WI38 (cell line): ENCODE data around the gene CTAG1A.
"Not testable (repeated sequence)": the region's sequence is repeated elsewhere in the genome, so short reads cannot be mapped to it uniquely, and the experiment has no call there.

Source experiments
- H3K4me3 ChIP-seq: 2 replicates; pipeline ENCODE4 v1.5.1; 2011; ENCODE audit warnings: low read depth, mild to moderate bottlenecking, control low read depth, low read length
- TF ChIP-seq, protein P1 (sequence below): IDR thresholded peaks from 2 replicates; pipeline ENCODE4 v1.5.1; 2012; ENCODE audit warnings: low read depth, mild to moderate bottlenecking, control low read depth, low read length

The CTAG1A gene

DNA sequence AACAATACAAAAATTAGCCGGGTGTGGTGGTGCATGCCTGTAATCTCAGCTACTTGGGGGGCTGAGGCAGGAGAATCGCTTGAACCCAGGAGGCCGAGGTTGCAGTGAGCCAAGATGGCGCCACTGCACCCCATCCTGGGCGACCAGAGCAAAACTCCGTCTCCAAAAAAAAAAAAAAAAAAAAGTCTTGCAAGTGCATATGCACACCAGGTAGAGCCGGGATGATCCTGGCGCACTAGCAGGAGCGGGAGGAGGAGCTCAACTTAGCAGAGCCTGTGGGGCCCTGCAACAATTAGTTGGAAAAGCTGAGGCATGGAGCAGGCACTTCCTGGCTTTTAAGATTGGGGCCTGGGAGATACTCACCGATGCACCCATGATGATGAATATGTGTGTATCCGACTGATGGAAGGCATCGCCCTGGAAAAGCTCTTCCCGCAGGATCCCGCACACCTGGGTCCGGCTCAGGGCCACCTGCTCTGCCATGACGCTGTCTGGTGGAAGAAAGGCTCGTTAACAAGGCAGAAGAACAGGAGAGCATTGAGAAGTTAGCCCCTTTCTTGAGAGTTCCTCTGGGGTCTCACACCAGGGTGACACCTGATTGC, 39.2 kb upstream of the CTAG1A start:
- TF ChIP-seq, protein P1, sequence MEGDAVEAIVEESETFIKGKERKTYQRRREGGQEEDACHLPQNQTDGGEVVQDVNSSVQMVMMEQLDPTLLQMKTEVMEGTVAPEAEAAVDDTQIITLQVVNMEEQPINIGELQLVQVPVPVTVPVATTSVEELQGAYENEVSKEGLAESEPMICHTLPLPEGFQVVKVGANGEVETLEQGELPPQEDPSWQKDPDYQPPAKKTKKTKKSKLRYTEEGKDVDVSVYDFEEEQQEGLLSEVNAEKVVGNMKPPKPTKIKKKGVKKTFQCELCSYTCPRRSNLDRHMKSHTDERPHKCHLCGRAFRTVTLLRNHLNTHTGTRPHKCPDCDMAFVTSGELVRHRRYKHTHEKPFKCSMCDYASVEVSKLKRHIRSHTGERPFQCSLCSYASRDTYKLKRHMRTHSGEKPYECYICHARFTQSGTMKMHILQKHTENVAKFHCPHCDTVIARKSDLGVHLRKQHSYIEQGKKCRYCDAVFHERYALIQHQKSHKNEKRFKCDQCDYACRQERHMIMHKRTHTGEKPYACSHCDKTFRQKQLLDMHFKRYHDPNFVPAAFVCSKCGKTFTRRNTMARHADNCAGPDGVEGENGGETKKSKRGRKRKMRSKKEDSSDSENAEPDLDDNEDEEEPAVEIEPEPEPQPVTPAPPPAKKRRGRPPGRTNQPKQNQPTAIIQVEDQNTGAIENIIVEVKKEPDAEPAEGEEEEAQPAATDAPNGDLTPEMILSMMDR, result no peak
- peak overlapping the region; percentile 78 for H3K4me3 ChIP-seq

DNA sequence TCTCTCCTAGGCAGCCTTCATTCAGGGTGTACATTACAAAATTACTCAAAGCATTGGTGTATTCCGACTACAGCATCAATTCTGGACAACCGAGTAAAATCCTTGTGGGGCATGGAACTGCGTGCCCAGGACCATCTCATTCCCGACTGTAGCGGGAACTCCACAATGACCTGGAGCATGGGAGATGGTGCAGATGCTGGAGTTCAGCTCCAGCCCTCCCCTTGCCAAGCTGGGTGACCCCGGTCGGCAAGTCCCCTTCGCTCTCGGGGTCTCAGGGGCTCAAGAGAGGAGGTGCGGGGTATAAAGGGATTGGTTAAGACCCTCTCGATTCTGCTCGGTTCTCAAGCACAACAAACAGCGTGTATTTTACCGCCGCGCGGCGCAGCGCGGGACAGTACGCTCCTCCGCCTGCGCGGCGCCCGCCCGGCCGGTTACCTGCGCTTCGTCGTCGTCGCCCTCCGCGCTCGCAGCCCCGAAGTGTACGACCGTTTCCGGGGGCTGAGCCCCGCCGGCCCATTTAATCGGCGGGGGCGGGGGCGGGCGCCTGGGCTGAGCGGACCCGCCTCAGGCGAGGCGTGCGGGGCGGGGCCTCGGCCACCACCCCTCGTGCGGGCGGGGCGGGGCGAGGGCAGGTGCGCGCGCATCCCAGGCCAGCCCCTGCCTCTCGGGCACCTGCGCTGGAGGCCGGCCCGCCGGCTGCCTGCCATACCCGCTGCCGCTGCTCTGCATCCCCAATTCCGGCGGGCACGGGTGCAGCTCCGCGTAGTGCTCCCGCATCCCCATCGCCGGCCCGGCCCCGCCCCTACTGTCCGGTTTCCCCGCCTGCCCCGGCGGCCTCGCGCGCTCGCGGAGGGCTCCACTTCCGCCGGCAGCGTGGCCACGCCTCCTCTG, 38.3 kb upstream of the CTAG1A start, which contains the start of gene G6PD:
Gene G6PD, minus strand, starts transcription at position 493 of the 891 bp plus-strand sequence. CDS start 691 bp downstream, outside the sequence.
- peak within 1 kb of the TSS; percentile 78 for H3K4me3 ChIP-seq
- TF ChIP-seq, protein P1, result no peak

DNA sequence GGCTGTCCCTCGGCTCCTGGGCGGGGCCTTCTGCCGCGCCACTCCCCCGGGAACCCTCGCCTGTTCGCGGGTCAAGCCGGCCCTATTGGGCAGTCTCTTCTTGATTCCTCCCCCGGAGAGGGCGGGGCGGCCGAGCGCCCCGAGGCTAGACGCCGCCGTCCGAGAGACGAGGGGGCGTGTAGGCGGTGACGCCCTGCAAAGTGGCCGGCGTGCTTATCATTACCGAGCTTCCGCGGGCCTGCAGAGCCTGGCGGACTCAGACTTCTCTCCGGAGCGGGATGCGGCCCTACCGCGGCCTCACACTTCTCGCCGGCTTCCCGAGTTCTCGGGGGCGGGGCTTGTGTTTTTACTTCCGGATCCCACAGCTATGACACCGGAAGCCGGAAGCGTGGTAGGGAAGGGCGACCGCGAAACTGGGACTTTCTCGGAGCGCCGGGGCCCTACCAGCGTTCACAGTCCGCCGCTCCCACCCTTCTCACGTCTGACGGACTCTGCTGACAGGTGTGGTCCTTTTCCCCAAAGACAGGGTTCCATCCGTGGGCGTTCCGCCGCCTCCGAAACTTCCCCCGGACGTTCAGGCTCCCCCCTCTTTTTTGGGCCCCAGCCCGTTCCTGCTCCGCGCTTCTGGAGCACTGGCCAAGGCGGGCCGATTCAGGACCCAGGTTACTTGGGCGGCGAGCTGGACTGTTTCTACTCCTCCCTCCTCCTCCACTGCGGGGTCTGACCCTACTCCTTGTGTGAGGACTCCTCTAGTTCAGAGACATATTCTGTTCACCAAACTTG, 37.5 kb upstream of the CTAG1A start, which contains the start of gene IKBKG:
Gene IKBKG, plus strand, starts transcription at position 376 of the 783 bp plus-strand sequence. CDS start 4,383 bp downstream, outside the sequence.
- TF ChIP-seq, protein P1, result no peak
- H3K4me3 ChIP-seq, result peak within 1 kb of the TSS; percentile 78

DNA sequence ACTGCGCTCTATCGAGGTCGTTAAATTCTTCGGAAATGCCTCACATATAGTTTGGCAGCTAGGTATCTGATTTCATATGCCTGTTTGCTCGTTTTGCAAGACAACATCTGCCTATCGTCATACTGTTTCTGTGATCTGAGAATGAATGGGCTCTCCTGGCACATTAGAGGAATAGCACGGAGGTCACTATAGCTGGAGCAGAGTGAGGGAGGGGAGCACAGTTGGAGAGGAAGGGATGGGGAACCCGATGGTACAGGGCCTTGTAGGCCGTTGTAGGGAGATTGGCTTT, 37.0 kb upstream of the CTAG1A start:
- TF ChIP-seq, protein P1, result no peak

DNA sequence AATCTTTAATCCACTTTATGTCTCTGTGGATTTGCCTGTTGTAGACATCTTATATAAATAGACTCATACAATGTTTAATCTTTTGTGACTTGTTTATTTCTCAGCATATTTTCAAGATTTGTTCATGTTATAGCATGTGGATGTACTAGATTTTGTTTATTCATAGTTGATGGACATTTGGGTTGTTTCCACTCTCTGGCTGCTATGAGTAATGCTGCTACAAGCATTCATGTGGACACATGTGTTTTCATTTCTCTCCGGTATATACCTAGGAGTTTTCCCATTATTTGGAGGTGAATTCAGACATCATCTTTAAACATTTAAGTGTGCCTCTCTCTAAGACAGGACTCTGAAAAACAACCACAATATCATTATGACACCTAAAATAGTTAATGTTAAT, 35.2 kb upstream of the CTAG1A start:
- H3K4me3 ChIP-seq, result peak overlapping the region; percentile 30
- TF ChIP-seq, protein P1, result no peak

More for the DNA sequence above, 37.0 kb upstream of the CTAG1A start:
- H3K4me3 ChIP-seq, result peak overlapping the region; percentile 78

DNA sequence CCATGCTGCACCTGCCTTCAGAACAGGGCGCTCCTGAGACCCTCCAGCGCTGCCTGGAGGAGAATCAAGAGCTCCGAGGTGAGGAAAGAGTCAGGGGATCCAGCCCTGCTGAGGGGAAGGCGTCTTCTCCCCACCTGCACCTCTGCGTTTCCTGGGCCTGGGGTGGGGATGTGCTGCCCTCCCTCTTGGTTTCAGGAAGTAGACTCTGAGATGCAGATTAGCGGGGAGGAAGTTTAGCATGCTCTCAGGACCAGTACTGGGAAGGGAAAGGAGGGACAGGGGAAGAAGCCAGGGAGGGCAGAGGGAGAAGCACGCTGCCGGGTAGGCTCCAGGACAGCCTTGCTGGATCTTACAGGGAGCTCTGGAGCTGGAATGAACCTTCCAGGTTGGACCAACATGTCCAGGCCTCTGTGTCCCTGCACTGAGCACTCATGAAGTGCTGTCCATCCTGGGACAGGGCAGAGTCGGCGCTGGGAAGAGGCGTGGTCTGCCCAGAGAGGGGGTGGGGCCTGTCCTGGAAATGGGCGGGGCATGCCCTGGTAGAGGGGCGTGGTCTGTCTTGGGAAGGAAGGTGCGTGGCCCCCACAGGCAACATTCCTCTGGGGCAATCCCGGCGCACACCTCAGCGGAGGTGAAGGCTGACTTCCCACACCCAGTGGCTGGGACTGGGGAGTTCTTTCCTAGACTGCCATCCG, 32.7 kb upstream of the CTAG1A start:
- not testable (repeated sequence) for H3K4me3 ChIP-seq

DNA sequence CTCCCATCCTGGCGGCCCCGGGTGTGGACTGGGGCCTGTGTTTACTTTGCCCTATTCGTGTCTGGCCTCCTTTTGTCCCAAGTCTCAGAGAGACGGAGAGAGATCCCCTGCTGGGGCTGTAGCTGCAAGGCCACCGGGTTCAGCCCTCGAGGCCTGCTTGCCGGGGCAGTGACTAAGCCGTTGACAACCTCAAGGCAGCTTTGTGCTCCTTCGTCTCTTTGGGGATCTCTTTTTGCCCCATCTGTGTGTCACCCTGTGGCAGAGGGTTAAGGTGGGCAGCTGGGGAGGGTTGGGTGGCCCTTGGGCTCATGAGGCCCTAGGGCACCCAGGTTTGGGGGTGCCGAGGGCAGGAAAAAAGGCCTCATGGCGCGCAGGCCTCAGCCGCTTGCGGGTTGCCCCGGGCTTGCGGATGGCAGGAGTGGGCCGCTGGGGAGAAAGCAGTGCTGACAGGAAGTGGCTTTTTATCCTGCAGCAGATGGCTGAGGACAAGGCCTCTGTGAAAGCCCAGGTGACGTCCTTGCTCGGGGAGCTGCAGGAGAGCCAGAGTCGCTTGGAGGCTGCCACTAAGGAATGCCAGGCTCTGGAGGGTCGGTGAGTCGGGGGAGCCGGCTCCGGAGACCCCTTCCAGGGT, 26.8 kb upstream of the CTAG1A start:
- H3K4me3 ChIP-seq, result not testable (repeated sequence)

DNA sequence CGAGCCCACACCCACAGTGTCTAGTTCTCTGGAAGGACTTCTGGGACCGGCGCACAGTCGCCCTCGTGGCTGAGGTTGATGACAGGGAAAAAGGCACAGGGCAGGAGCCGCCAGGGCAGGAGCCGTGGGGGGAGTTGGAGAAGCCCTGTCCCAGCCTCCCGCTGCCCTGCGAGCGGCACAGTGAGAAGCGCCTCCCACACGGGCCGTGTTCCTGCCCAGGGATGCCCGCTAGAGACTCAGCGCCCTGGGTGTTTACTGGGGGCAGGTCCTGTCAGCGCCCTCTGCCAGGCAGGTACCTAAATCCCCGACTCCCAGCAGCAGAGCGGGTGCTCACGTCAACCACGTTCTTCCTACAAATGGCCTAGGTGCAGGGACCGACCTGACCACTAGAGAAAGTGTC, 26.0 kb upstream of the CTAG1A start:
- H3K4me3 ChIP-seq, result not testable (repeated sequence)

DNA sequence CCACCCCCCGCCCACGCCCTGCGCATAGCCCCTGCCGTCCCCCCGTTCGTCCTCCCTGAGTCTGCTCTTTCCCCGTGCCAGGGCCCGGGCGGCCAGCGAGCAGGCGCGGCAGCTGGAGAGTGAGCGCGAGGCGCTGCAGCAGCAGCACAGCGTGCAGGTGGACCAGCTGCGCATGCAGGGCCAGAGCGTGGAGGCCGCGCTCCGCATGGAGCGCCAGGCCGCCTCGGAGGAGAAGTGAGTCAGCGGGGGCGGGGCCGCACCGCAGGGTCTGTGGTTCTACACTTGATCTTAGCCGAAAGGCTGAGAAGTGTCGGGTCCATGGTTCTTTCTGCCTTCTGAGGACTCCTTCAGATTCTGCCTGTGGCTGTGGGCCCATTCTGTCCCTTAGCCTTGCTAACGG, 24.6 kb upstream of the CTAG1A start:
- H3K4me3 ChIP-seq, result not testable (repeated sequence)

DNA sequence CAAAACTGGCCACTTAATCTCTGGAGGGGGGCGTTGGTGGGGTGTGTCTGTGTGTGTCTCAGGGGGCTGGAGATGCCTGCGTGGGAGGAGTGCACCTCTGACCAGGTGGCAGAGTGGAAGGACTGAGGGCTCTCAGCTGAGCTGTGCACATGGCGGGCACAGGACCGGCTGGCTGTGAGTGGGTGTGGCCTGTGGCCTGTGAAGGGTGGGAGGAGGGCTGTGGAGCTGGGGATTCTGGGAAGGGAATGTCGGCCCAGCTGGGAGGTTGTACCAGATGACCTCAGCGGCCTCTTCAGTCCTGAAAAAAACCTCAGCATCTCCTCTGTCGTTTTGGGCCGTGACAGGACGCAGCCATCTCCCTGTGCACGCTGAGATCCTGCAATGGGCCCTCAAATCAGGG, 22.6 kb upstream of the CTAG1A start:
- H3K4me3 ChIP-seq, result not testable (repeated sequence)

DNA sequence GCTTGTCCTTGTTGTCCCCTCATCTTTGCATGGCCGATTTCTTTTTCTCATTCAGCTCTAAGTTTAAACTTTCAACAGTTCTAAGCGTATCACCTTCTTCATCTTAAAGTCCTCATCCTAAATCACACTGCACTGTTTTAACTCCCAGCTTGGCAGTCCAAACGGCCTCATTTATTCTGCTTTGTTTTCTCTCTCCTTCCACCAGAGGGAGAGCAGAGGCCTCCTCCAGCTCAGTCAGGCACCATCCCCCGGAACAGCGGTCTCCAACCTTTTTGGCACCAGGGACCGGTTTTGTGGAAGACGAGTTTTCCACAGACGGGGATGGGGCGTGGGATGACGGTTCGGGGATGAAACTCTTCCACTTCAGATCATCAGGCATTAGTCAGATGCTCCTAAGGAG, 14.6 kb upstream of the CTAG1A start:
- H3K4me3 ChIP-seq, result not testable (repeated sequence)

DNA sequence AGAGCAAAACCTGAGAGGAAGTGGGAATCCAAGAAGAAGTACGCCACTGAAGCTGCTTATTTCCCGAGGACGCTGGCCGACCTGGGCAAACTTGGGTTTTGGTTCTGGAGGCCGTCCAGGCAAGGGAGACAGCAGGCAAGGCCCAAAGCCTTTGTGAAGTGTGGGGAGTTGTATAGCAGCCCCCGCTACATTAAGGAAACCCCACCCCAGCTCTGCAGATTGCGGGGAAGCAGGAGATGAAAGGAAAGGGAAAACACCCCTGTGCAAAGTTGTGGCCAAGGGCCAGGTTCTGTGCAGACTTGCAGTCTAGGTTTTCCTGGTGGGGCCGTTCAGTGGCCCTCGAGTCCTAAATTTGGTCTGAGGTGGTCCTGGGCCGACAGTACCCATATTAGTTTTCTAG, 11.9 kb upstream of the CTAG1A start:
- H3K4me3 ChIP-seq, result not testable (repeated sequence)

DNA sequence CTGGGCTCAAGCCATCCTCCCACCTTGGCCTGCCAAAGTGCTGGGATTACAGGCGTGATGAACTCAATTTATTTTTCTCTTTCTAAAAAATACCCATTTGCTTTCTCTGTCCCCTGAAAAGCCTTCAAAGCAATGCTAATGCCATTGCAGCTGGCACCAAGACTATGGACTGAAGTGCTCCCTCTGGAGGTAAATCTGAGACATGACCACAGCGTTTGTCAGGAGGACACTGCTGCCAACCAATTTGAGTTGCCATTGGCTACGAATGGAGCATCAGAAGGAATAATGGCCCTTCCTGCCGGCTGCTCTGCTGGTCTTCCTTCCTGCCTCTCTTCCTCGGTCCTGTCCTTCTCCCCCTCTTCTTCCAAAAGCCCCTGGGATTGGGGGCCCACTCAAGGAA, 9.9 kb upstream of the CTAG1A start:
- H3K4me3 ChIP-seq, result not testable (repeated sequence)
